Measurements from ENCODE around the gene UROC1.
A peak's percentile ranks its signal among the peaks of the same experiment; 100 is the strongest.
"Not testable (repeated sequence)": the region's sequence is repeated elsewhere in the genome, so short reads cannot be mapped to it uniquely, and the experiment has no call there.

UROC1 gene

DNA sequence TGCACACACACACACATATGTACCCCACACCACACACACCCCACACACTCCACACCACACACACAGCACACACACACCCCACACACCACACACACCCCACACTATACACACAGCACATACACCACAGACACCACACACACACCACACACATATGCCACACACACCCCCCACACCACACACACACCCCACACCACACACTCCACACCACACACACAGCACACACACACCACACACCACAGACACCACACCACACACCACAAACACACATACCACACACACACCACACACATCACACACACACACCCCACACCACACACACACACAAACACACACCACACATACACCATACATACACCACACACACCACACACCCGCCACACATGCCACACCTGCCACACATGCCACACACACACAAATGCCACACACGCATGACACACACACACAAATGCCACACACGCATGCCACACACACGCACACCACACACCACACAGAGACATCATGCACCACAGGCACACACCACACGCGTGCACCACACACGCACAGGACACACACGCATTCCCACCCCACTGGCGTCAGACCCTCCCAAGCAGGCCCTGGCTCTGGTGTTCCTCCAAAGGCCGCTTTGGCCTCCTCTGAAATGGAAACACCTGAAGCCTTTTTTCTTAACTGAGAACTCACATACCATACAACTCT is 22.1 kb upstream of the UROC1 start:
- peaks cover 7% of the 10 kb centered on the region for H3K4me1 Mint-ChIP-seq
- no peak for ATAC-seq
- H3K27me3 Mint-ChIP-seq, result peaks cover 28% of the 10 kb centered on the region
- no peak overlapping the region for H3K4me3 Mint-ChIP-seq
- DNase-seq, result no peak
- no peaks in the 10 kb centered on the region for H3K9me3 Mint-ChIP-seq
- no peak overlapping the region for H3K27ac Mint-ChIP-seq

DNA sequence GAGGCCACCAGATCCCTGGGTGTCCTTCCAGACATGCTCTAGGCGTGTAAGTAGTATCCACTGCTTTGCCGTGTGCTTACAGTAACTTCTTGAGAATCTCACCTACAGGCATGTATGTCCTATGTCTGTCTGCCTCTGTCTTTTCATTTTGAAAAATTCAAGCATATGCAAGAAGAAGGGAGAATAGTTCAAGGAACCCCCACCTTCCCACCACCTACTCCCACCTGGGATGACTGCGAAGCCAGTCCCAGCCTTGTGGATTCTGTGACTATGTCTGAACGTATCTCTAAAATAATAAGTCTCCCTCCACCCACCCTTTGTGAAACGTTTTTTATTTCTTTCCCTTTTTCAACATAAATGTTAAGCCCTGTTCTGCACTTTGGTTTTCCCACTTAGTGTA is 21.4 kb upstream of the UROC1 start:
- ATAC-seq, result no peak
- DNase-seq, result no peak
- peaks cover 7% of the 10 kb centered on the region for H3K4me1 Mint-ChIP-seq
- no peak overlapping the region for H3K4me3 Mint-ChIP-seq
- H3K27ac Mint-ChIP-seq, result no peak overlapping the region
- peaks cover 35% of the 10 kb centered on the region for H3K27me3 Mint-ChIP-seq
- no peaks in the 10 kb centered on the region for H3K9me3 Mint-ChIP-seq

DNA sequence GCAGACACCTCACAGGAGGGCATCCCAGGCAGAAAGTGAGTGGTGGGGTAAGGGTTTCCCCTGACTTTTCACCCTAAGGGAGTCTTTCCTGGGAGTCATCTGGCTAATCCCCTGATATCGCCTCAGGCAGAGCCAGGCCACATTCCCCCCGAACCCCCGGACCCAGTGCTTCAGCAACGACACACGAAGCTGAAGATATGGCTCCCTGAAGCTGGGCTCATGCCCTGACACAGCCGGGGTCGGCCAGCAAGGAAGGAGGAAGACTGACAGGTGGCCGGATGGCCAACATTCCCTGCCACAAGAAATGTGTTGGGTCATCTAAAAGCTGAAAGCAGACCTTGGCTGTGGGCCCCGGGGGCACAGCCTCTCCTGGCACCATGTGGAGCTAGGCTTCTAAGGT is 20.7 kb upstream of the UROC1 start:
- H3K4me1 Mint-ChIP-seq, result peaks cover 7% of the 10 kb centered on the region
- peaks cover 40% of the 10 kb centered on the region for H3K27me3 Mint-ChIP-seq
- no peaks in the 10 kb centered on the region for H3K9me3 Mint-ChIP-seq
- ATAC-seq (no peak), DNase-seq (no peak)
- no peak overlapping the region for H3K27ac Mint-ChIP-seq
- no peak overlapping the region for H3K4me3 Mint-ChIP-seq

GRCh38 chr3:126537730-126538281 is 20.2 kb upstream of the UROC1 start:
- Mint-ChIP-seq H3K4me3 (no peak overlapping the region), H3K4me1 (peaks cover 7% of the 10 kb centered on the region), H3K9me3 (no peaks in the 10 kb centered on the region), H3K27ac (no peak overlapping the region), H3K27me3 (peaks cover 40% of the 10 kb centered on the region)
- no peak for DNase-seq
- ATAC-seq, result no peak

DNA sequence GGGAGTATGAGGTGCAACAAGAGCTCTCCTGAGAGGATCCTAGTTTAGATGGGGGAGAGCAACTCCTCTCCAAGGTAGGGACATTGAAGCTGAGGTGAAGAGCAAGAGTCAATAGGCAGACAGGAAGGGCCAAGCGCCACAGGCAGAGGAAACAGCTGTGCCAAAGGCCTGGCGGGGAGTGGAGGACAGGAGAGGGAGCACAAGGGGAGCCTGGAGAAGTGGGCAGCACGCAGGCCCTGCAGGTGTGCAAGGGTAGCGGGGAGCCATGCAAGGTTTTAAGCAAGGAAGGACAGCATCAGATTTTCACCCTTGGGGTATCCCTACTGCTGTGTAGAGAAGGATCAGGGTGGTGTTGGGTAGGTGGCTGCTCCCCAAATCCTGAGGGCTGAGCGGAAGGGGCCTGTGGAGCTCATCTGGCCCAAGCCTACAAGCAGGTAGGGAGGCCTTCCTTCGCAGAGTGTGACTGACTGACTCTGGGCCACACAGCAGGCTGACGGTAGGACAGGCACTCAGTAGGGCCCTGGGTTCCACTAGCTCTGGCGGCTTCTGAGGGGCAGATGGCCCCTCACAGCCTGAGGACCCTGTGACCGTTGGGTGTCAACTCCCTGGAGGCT is 19.6 kb upstream of the UROC1 start:
- Mint-ChIP-seq H3K4me1 (peaks cover 7% of the 10 kb centered on the region), H3K27ac (peak overlapping the region in 1 of 2 donors; percentile 14), H3K9me3 (no peaks in the 10 kb centered on the region), H3K27me3 (peaks cover 40% of the 10 kb centered on the region), H3K4me3 (no peak overlapping the region)
- DNase-seq (no peak), ATAC-seq (no peak)

- ATAC-seq (no peak), DNase-seq (no peak)
- peaks cover 5% of the 10 kb centered on the region for H3K4me1 Mint-ChIP-seq
- H3K9me3 Mint-ChIP-seq, result no peaks in the 10 kb centered on the region
- H3K27me3 Mint-ChIP-seq, result peaks cover 35% of the 10 kb centered on the region
- H3K4me3 Mint-ChIP-seq, result no peak overlapping the region
- no peak overlapping the region for H3K27ac Mint-ChIP-seq
Observed at GRCh38 chr3:126536126-126536525, 18.6 kb upstream of the UROC1 start.

GRCh38 chr3:126535636-126536035 is 18.1 kb upstream of the UROC1 start:
- Mint-ChIP-seq H3K4me3 (no peak overlapping the region), H3K27me3 (peaks cover 30% of the 10 kb centered on the region), H3K4me1 (peaks cover under 1% of the 10 kb centered on the region), H3K9me3 (no peaks in the 10 kb centered on the region), H3K27ac (no peak overlapping the region)
- DNase-seq (no peak), ATAC-seq (no peak)

- not testable (repeated sequence) for ATAC-seq, DNase-seq, H3K4me3 Mint-ChIP-seq, H3K4me1 Mint-ChIP-seq, H3K9me3 Mint-ChIP-seq
- peaks cover 23% of the 10 kb centered on the region for H3K27me3 Mint-ChIP-seq
- peak overlapping the region in 1 of 2 donors; percentile 67 for H3K27ac Mint-ChIP-seq
Observed at GRCh38 chr3:126534716-126535115, 17.1 kb upstream of the UROC1 start.

DNA sequence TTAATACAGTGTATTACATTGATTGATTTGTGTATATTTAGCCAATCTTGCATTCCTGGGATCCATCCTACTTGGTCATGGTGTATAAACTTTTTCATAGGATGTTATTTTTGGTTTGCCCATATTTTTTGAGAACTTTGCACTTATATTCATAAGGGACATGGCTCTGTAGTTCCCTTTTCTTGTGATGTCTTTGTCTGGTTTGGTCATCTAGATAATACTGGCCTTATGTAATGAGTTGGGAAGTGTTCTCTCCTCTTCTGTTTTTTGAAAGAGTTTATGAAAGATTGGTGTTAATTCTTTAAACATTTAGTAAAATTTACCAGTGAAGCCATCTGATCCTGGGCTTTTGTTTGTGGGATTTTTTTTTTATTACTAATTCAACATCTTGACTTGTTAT is 15.9 kb upstream of the UROC1 start:
- H3K4me1 Mint-ChIP-seq, result no peaks in the 10 kb centered on the region
- H3K27me3 Mint-ChIP-seq, result peaks cover 23% of the 10 kb centered on the region
- DNase-seq, result no peak
- no peak overlapping the region for H3K4me3 Mint-ChIP-seq
- no peak for ATAC-seq
- H3K9me3 Mint-ChIP-seq, result no peaks in the 10 kb centered on the region
- H3K27ac Mint-ChIP-seq, result no peak overlapping the region

GRCh38 chr3:126531051-126531330 is 13.4 kb upstream of the UROC1 start:
- H3K4me3 Mint-ChIP-seq, result no peak overlapping the region
- DNase-seq, result no peak
- peaks cover 27% of the 10 kb centered on the region for H3K27me3 Mint-ChIP-seq
- H3K4me1 Mint-ChIP-seq, result no peaks in the 10 kb centered on the region
- H3K9me3 Mint-ChIP-seq, result no peaks in the 10 kb centered on the region
- no peak for ATAC-seq
- no peak overlapping the region for H3K27ac Mint-ChIP-seq

- Mint-ChIP-seq H3K4me3 (no peak overlapping the region), H3K27ac (peak overlapping the region in 1 of 2 donors; percentile 7), H3K9me3 (no peaks in the 10 kb centered on the region), H3K27me3 (peaks cover 29% of the 10 kb centered on the region), H3K4me1 (no peaks in the 10 kb centered on the region)
- ATAC-seq (peak; percentile 76), DNase-seq (peak in 1 of 2 donors; percentile 40)
Observed at GRCh38 chr3:126530171-126531050, 12.8 kb upstream of the UROC1 start.

DNA sequence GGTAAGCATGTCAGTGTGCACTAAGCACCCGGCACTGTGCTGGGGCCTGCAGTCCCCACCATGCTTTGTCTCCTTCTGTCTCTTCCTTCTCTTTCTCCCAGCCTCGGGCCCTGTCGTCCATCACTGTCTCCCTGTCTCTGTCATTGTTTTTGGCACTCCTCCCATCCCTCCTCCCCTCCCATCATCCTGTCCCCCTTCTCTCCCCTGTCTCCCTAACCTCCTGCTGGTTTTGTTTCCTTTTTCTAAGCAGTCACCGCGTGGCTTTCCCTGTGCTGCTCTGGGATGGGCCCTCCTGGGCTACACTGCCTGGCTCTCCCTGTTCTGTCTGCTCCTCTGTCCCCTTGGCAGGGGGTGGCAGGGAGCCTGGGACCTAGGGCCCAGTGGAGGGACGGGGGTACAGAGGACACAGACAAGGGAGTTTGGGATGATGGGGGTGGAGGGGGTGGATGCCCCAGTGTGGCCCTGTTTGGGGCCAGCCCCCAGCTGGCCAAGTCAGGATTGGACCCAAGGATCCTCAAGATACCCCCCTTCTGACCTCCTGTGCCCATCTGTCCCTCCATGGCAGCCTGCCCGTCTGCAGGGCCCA is 12.1 kb upstream of the UROC1 start:
- Mint-ChIP-seq H3K4me3 (no peak overlapping the region), H3K27ac (no peak overlapping the region), H3K4me1 (no peaks in the 10 kb centered on the region), H3K27me3 (peaks cover 29% of the 10 kb centered on the region), H3K9me3 (no peaks in the 10 kb centered on the region)
- DNase-seq (no peak), ATAC-seq (peak; percentile 52)

- no peak for DNase-seq
- Mint-ChIP-seq H3K4me1 (no peaks in the 10 kb centered on the region), H3K4me3 (no peak overlapping the region), H3K27ac (no peak overlapping the region), H3K27me3 (peaks cover 26% of the 10 kb centered on the region), H3K9me3 (no peaks in the 10 kb centered on the region)
- ATAC-seq, result no peak
Observed at GRCh38 chr3:126528800-126529541, 11.4 kb upstream of the UROC1 start.

- no peaks in the 10 kb centered on the region for H3K9me3 Mint-ChIP-seq
- no peak overlapping the region for H3K4me3 Mint-ChIP-seq
- H3K27ac Mint-ChIP-seq, result no peak overlapping the region
- peaks cover 25% of the 10 kb centered on the region for H3K27me3 Mint-ChIP-seq
- no peaks in the 10 kb centered on the region for H3K4me1 Mint-ChIP-seq
- ATAC-seq (no peak), DNase-seq (no peak)
Observed at GRCh38 chr3:126528419-126528799, 10.8 kb upstream of the UROC1 start.
